NCI-H1092 (cell line): ENCODE data around the gene PHLPP1.
A peak's percentile ranks its signal among the peaks of the same experiment; 100 is the strongest.

Experiments used
- DNase-seq: peaks from one replicate; lab custom pipeline; 2025; lab: John Stamatoyannopoulos, UW

PHLPP1 gene

GRCh38 chr18:62850619-62851306, 135.4 kb downstream of the PHLPP1 start:
- DNase-seq = no peak

- DNase-seq = no peak
These were observed 137.5 kb downstream of the PHLPP1 start for GRCh38 chr18:62852851-62853250.

DNA sequence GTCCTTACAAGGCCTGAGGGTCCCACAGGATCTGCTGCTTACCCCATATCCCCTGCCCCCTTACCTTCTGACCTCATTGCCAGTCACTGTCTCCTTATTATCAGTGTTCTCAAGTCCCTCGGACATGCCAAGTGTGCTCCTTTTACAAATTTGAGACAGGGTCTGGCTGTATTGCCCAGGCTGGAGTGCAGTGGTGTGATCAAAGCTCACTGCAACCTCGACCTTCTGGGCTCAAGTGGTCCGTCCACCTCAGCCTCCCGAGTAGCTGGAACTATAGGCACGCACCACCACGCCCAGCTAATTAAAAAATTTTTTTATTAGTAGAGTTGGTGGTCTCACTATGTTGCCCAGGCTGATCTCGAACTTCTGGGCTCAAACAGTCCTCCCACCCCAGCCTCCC, 141.0 kb downstream of the PHLPP1 start:
- DNase-seq = no peak

DNA sequence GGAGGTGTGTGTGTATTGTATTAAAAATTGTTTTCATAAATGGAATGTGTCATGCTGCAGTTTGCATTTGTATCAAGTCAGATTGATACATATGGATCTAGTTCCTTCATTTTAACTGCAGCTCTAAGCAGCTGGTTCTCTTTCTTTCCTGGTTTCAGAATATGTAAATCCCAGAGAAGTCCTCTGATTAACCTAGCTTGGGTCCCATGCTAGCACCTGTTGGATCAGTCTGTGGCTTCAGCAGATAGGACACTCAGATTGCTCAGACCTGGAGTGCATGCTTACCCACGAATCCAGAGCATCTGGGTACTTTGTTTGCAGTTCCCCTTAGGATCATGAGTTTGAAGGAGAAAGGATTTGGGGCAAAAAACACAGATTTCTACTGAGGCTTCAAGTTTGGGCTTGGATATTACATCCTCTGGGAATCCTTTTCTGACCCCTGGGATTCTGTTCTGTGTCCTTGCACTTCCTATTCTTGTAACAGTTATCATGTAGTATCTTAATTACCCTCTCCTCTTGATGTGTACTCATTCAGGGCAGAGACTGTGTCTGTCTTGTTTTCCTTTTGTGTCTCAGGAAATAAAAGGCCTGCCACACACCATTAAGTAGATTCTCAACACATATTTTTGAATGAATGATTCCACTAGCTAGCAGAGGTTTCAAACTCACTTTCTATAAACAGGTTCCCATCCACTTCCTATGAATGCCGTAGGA, 142.1 kb downstream of the PHLPP1 start:
- DNase-seq = no peak

- DNase-seq = no peak
These were observed 144.7 kb downstream of the PHLPP1 start for GRCh38 chr18:62860062-62860461.

DNA sequence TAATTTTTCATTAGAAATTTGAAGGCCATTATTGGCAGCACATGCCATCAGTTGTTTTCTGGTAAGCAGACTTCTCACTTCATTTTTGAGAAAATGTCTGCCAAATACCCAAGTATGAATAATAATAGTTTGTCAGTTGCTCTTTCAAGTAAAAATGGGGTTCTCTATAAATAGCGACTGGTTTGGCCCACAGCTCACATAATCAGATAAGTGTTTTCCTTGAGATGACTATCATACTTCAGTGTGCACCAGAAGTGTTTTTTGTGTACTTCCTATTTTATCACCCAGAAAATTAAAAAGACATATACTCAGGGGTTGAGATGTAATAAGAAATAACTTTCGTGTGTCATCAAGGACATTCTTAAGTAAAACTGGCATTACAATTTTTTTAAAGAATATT, 147.1 kb downstream of the PHLPP1 start:
- no peak for DNase-seq

DNA sequence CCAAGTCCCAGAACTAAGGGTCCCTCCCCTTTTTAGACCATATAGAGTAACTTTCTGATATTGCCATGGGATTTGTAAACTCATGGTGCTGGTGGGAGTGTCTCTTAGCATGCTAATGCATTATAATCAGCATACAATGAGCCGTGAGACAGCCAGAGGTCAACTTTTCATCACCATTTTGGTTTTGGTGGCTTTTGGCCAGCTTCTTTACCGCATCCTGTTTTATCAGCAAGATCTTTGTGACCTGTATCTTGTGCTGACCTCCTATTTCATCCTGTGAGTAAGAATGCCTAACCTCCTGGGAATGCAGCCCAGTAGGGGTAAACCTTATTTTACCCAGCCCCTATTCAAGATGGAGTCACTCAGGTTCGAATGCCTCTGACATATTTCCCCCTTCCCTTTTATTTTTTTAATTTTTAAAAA, 148.2 kb downstream of the PHLPP1 start:
- no peak for DNase-seq

DNA sequence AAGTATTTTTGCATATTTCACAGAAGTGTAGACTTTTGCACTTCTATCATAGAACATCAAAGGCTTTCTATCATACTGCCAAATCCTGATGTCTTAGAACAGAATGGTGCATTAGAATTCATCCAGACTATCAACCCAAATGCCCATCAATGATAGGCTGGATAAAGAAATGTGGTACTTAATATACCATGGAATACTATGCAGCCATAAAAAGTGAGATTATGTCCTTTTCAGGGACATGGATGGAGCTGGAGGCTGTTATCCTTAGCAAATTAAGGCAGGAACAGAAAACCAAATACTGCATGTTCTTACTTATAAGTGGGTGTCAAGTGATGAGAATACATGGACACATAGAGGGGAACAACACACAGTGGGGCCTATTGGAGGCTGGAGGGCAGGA, 150.2 kb downstream of the PHLPP1 start:
- DNase-seq = no peak

DNA sequence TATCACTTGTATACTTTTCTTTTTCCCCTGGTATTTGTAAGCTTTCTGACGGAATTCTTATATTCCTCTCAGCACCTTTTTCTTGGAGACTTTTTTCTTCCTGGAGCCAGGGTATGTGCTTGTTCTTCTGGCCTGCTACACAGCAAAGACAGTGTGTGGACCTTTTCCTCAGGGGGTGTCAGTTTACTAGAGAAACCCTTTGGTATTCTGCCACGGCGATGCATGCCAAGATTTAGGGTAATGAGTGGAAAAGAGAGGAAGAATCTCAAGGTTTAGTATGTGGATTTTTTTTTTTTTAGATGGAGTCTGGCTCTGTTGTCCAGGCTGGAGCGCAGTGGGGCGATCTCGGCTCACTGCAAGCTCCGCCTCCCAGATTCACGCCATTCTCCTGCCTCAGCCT, 152.2 kb downstream of the PHLPP1 start:
- no peak for DNase-seq

- DNase-seq = no peak
These were observed 153.3 kb downstream of the PHLPP1 start for GRCh38 chr18:62868645-62869044.

- DNase-seq = no peak
These were observed 155.3 kb downstream of the PHLPP1 start for GRCh38 chr18:62870643-62871042.

DNA sequence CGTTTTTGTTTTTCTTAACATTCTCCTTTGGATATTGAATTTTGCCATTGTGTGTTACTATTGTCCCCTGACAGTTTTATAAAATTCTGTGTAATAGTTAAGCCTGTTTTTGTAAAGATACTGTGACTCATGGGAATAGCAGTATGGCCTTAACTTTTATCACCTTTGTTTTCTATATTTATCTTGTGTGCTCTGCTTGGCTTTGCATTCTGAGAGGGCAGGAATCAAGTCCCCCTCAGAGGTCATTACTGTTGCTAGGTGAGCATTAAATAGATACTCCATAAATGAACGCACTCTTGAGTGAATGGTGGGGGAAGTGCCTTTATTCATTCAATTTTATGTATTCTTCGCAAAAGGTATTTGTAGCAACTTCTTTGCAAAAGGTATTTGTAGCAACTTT, 160.0 kb downstream of the PHLPP1 start:
- no peak for DNase-seq

DNA sequence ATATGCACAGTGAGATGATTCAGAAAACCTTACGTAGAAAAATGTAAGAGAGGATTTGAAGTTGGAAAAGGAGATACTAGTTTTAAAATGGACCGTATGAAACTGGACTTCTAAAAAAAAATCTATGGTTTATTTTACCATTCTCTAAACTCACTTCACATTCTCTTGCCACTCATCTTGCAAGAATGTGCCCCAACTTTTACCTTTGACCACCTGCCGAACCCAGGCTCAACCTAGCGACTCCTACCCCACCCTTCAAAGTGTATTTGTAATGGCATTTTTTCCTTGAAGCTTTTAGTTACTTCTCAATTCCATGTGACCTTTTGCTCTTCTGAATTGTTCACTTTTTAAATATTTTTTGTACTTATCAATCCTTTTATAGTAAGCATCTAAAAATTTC, 160.8 kb downstream of the PHLPP1 start:
- no peak for DNase-seq

GRCh38 chr18:62876828-62877227, 161.5 kb downstream of the PHLPP1 start:
- no peak for DNase-seq

- no peak for DNase-seq
These were observed 162.3 kb downstream of the PHLPP1 start for GRCh38 chr18:62877411-62878221.

- DNase-seq = no peak
These were observed 163.0 kb downstream of the PHLPP1 start for GRCh38 chr18:62878305-62878704.

- DNase-seq = no peak
These were observed 164.7 kb downstream of the PHLPP1 start for GRCh38 chr18:62880034-62880433.

- DNase-seq = no peak
These were observed 165.5 kb downstream of the PHLPP1 start for GRCh38 chr18:62880673-62881364.

- peak; percentile 88 for DNase-seq
These were observed 166.2 kb downstream of the PHLPP1 start for GRCh38 chr18:62881509-62882016.

DNA sequence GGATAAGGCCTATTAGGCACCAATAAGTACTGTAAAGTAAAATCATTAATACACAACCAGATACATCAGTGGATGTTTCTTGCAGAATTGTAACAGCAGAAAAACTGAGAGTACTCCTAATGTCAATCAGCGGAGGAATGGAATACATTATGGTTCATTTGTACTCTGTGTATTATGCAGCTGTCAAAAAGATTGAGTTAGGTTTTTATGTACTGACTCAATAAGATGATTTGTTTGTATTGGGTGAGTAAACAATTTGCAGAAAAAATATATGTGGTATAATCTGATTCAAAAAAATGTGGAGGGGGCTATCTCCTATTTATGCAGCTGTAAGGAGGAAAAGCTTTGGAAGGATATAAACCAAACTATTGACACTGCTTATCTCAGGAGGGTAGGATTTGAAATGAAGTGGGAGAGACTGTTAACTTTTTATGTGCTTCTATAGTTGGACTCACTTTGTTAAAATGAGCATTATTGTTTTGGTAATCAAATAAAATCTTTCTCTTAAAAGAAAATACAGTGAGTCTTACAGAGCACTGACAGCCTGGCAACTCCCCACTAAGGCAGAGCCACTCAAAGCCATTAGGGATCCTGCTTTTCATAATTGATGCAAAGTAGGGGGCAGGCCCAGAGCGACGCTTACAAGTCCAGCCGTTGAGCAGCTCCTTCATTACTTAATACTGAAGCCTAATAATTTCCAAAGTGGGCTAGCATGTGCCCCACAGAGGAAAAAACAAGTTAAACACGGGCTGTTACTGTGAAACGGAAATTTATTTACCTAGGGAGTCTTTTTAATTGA, 168.8 kb downstream of the PHLPP1 start:
- DNase-seq = no peak

GRCh38 chr18:62885804-62886203, 170.5 kb downstream of the PHLPP1 start:
- no peak for DNase-seq
